Endothelial cell of umbilical vein (primary cell): ENCODE measurements around the gene STK32C. TPM values are rescaled to one million over a fixed set of nuclear protein-coding genes. Genes with fewer than 3 reads are reported as not detected.

Experiments used
- BruUV-seq: library from RNA; stranded (reverse); fragments of 400-500 nt; replicated peaks from 2 replicates; lab custom pipeline; 2021; lab: Mats Ljungman, UMichigan
- CTCF ChIA-PET: fragments of 300-600, 350-600 bp; sonication (Branson Sonifier 250); formaldehyde crosslinking; loops from one replicate; lab custom pipeline; 2021; ENCODE audit warnings: antibody characterized with exemption, inconsistent platforms; lab: Charles Lee
- POLR2A ChIA-PET: fragments of 300-600, 350-600 bp; sonication (Branson Sonifier 250); formaldehyde crosslinking; loops from one replicate; lab custom pipeline; 2021; ENCODE audit warnings: antibody characterized with exemption, inconsistent platforms; lab: Charles Lee
- DNase-seq: peaks from one replicate; pipeline ENCODE4 v3.0.0-alpha.2; 2011; ENCODE audit warnings: low read depth, low spot score
- FAIRE-seq: peaks from 2 replicates; lab custom pipeline; 2011; peaks lifted over from hg19 to GRCh38; lab: Jason Lieb, UNC
- H2AFZ ChIP-seq: 2 replicates; pipeline ENCODE4 v1.6.0; 2012; ENCODE audit warnings: low read depth, low read length, control low read depth, inconsistent platforms
- H3K27ac ChIP-seq: 2 replicates; pipeline ENCODE4 v1.5.1; 2011; ENCODE audit warnings: low read depth, mild to moderate bottlenecking, control low read depth, low read length, moderate library complexity; ENCODE audit not compliant: insufficient read depth
- H3K27me3 ChIP-seq, 2 experiments: 2 replicates each; pipeline versions ENCODE4 v1.6.0 to v1.6.1; 2011; ENCODE audit warnings: low read length in 2 of 2, mixed read lengths in 1 of 2; ENCODE audit not compliant: control insufficient read depth in 2 of 2, insufficient read depth in 2 of 2
- H3K36me3 ChIP-seq, 2 experiments: 2 replicates in 1 of 2; 3 replicates in 1 of 2; pipeline ENCODE4 v1.5.1; 2011; ENCODE audit warnings: low read length in 2 of 2, mild to moderate bottlenecking in 1 of 2, moderate library complexity in 1 of 2; ENCODE audit not compliant: control insufficient read depth in 2 of 2, insufficient read depth in 2 of 2; ENCODE audit errors: extremely low read depth in 1 of 2
- H3K4me1 ChIP-seq: 3 replicates; pipeline ENCODE4 v1.5.1; 2011; ENCODE audit warnings: mild to moderate bottlenecking, low read length; ENCODE audit not compliant: control insufficient read depth, insufficient read depth; ENCODE audit errors: extremely low read depth
- H3K4me2 ChIP-seq: 2 replicates; pipeline ENCODE4 v1.6.1; 2011; ENCODE audit warnings: low read length, control low read depth, mixed read lengths; ENCODE audit not compliant: insufficient read depth
- H3K4me3 ChIP-seq, 3 experiments: fragments of 200-600 bp in 1 of 3; sonication (generic), shearing (Covaris generic) in 1 of 3; replicated peaks in 1 of 3; 2 replicates each; pipeline ENCODE4 v1.5.1; 2011 to 2016; ENCODE audit warnings: control low read depth in 3 of 3, low read length in 3 of 3, mild to moderate bottlenecking in 2 of 3, inconsistent platforms in 1 of 3, low read depth in 1 of 3, moderate library complexity in 1 of 3; ENCODE audit not compliant: insufficient read depth in 1 of 3
- H3K79me2 ChIP-seq: 2 replicates; pipeline ENCODE4 v1.6.0; 2012; ENCODE audit warnings: low read length, inconsistent platforms; ENCODE audit not compliant: control insufficient read depth, insufficient read depth
- H3K9ac ChIP-seq: replicated peaks from 2 replicates; pipeline ENCODE3; 2011; ENCODE audit warnings: low read length, control low read depth; ENCODE audit not compliant: insufficient read depth; ENCODE audit errors: extremely low read depth
- H3K9me1 ChIP-seq: replicated peaks from 3 replicates; pipeline ENCODE4 v1.6.0; 2011; ENCODE audit warnings: mild to moderate bottlenecking, low read length; ENCODE audit not compliant: control insufficient read depth, insufficient read depth; ENCODE audit errors: extremely low read depth
- H3K9me3 ChIP-seq: replicated peaks from 2 replicates; pipeline ENCODE4 v1.5.1; 2012; ENCODE audit warnings: low read length, inconsistent platforms; ENCODE audit not compliant: control insufficient read depth, insufficient read depth
- H4K20me1 ChIP-seq: replicated peaks from 2 replicates; pipeline ENCODE3; 2011; ENCODE audit warnings: mild to moderate bottlenecking, low read length; ENCODE audit not compliant: control insufficient read depth, insufficient read depth; ENCODE audit errors: extremely low read depth
- EZH2 ChIP-seq: IDR thresholded peaks from 2 replicates; pipeline ENCODE4 v1.6.1; 2012; ENCODE audit warnings: borderline replicate concordance, low read depth, mild to moderate bottlenecking, moderate library complexity, low read length, inconsistent platforms; ENCODE audit not compliant: severe bottlenecking
- FOS ChIP-seq: IDR thresholded peaks from 2 replicates; pipeline ENCODE4 v1.6.1; 2011; ENCODE audit warnings: mild to moderate bottlenecking, low read length, moderate library complexity, borderline replicate concordance; ENCODE audit not compliant: insufficient read depth
- GATA2 ChIP-seq: IDR thresholded peaks from 2 replicates; pipeline ENCODE4 v1.7.0; 2011; ENCODE audit warnings: low read depth, mild to moderate bottlenecking, moderate library complexity, mixed read lengths, low read length; ENCODE audit not compliant: insufficient read length, insufficient read depth
- JUN ChIP-seq: IDR thresholded peaks from 2 replicates; pipeline ENCODE4 v1.6.1; 2011; ENCODE audit warnings: borderline replicate concordance, low read depth; ENCODE audit not compliant: insufficient read length, insufficient read depth
- MYC ChIP-seq: IDR thresholded peaks from one replicate; pipeline ENCODE4 v1.6.1; 2011; ENCODE audit warnings: mild to moderate bottlenecking, low read depth, low read length
- POLR2A ChIP-seq: IDR thresholded peaks from 2 replicates; pipeline ENCODE4 v1.6.1; 2012; ENCODE audit warnings: low read depth, mild to moderate bottlenecking, control low read depth, low read length
- POLR2AphosphoS5 ChIP-seq: IDR thresholded peaks from 2 replicates; pipeline ENCODE4 v1.6.1; 2012; ENCODE audit warnings: low read depth, mild to moderate bottlenecking, control low read depth, low read length, moderate library complexity; ENCODE audit not compliant: insufficient read depth
- dilution Hi-C: fragments of 300-500 bp; cut with MboI; formaldehyde crosslinking; loops from one replicate; pipeline ENCODE4 v1.15.0; 2019; ENCODE audit warnings: low sequenced_read_pairs; ENCODE audit not compliant: extremely low pct_ligation_motif_present
- intact Hi-C: fragments of 100-400 bp; cut with micrococcal nuclease; formaldehyde crosslinking; loops from one replicate; pipeline ENCODE4 v1.10.0; 2022
- polyA plus RNA-seq, 4 experiments: library from polyadenylated mRNA; depleted of rRNA in 3 of 4; stranded (reverse) in 3 of 4; unstranded in 1 of 4; fragments of >200 nt; gene quantifications; 2 replicates each; pipeline versions ENCODE4 v1.2.1 to v1.2.3, GENCODE V29; 2011 to 2012; ENCODE audit warnings: missing spikeins in 1 of 4
- total RNA-seq: library from RNA; stranded (reverse); gene quantifications from 2 replicates; pipeline ENCODE4 v1.2.3, GENCODE V29; 2021
- TF ChIP-seq, protein P1 (sequence below), 2 donors: IDR thresholded peaks; 1 replicate in 1 of 2; 2 replicates in 1 of 2; pipeline ENCODE4 v1.5.1; 2011; ENCODE audit warnings: low read length in 2 of 2, mild to moderate bottlenecking in 2 of 2, moderate library complexity in 2 of 2, control low read depth in 1 of 2, inconsistent platforms in 1 of 2, low read depth in 1 of 2; ENCODE audit not compliant: insufficient read depth in 1 of 2; ENCODE audit errors: extremely low read depth in 1 of 2

Gene STK32C
- total and polyA plus RNA-seq, 2 donors (not counting 3 experiments of a cell fraction or from before 2014, with no cell fraction given) = 5.4 to 14.1 TPM

DNA sequence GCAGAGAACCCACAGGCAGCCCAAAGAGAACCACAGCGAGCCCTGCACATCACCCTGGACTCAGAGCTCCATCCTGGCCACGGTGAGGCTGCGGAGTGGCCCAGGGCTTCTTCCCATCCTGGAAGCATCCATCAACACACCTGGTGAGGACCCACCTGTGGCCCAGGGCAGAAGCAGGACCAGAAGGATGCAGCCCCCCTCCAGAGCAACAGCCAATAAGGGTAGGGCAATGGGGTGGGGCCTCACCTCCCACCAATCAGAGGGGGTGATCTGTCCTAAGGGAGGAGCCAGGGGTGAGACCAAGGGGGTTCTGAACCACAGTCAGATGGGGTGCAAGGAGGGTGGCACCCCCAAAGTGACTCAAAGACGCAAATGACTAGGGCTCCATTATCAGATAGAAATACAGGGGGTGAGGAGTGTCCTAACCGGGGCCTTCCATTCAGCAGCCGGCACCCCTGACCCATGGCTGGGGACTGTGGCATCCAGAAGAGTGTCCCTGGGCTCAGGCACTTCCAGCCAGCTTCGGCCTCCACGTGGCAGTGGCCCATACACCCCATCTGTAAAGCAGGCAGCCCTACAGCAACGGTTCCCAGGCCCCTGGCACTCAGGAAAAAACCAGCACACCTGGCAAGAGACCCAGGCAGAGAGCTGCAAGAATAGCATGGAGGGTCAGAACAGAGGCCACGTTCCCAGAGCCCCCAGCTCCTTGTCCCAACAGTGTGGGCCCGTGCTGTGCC, 36.9 kb downstream of the STK32C start:
- H3K4me1 ChIP-seq = no peaks in the 10 kb centered on the region
- H3K4me3 ChIP-seq = no peak overlapping the region
- intact Hi-C loops (no loop called here), dilution Hi-C loops (no loop called here)
- TF ChIP-seq JUN (no peak), MYC (no peak), POLR2A (no peak), FOS (no peak), POLR2AphosphoS5 (no peak), GATA2 (no peak), EZH2 (no peak)
- TF ChIP-seq, protein P1, sequence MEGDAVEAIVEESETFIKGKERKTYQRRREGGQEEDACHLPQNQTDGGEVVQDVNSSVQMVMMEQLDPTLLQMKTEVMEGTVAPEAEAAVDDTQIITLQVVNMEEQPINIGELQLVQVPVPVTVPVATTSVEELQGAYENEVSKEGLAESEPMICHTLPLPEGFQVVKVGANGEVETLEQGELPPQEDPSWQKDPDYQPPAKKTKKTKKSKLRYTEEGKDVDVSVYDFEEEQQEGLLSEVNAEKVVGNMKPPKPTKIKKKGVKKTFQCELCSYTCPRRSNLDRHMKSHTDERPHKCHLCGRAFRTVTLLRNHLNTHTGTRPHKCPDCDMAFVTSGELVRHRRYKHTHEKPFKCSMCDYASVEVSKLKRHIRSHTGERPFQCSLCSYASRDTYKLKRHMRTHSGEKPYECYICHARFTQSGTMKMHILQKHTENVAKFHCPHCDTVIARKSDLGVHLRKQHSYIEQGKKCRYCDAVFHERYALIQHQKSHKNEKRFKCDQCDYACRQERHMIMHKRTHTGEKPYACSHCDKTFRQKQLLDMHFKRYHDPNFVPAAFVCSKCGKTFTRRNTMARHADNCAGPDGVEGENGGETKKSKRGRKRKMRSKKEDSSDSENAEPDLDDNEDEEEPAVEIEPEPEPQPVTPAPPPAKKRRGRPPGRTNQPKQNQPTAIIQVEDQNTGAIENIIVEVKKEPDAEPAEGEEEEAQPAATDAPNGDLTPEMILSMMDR (IDR thresholded peaks at IDR 0.05; ENCODE audit: extremely low read depth in 1 of 2, insufficient read depth in 1 of 2, low read depth in 1 of 2, low read length in 2 of 2) = no peak
- FAIRE-seq (no peak), DNase-seq (no peak)
- CTCF ChIA-PET = no interaction called here
- BruUV-seq = no TSS peak
- H3K79me2 ChIP-seq = no peaks in the 10 kb centered on the region
- no peak overlapping the region for H2AFZ ChIP-seq
- POLR2A ChIA-PET = no interaction called here
- H3K9me3 ChIP-seq = no peaks in the 10 kb centered on the region
- H3K4me2 ChIP-seq = no peak overlapping the region
- no peaks in the 10 kb centered on the region for H3K36me3 ChIP-seq
- no peak overlapping the region for H3K9ac ChIP-seq
- no peaks in the 10 kb centered on the region for H3K27me3 ChIP-seq
- no peaks in the 10 kb centered on the region for H4K20me1 ChIP-seq
- H3K27ac ChIP-seq = no peak overlapping the region
- H3K9me1 ChIP-seq = no peaks in the 10 kb centered on the region
